ENCODE measurements around the gene THBS2.

GRCh38 chr6:169241688-169242350 is 11.8 kb downstream of the THBS2 start:
- TF ChIP-seq GABPA (IDR thresholded peaks at IDR 0.05; ENCODE audit: low read depth) (no peak), CTCF (IDR thresholded peaks at IDR 0.05; ENCODE audit: insufficient read depth, low read length) (no peak), POLR2AphosphoS5 (IDR thresholded peaks at IDR 0.05; ENCODE audit: low read depth) (no peak)

Measured in HL-60 (cell line).